Hematopoietic multipotent progenitor cell treated with erythropoietin and hydrocortisone succinate and interleukin-3 and kit ligand, for 6 days (in vitro differentiated cells): ENCODE measurements around the gene SMCO3.
"Not testable (repeated sequence)": the region's sequence is repeated elsewhere in the genome, so short reads cannot be mapped to it uniquely, and the experiment has no call there.

ENCODE experiments used
- DNase-seq: peaks from one replicate; pipeline ENCODE4 v3.0.0-alpha.2; 2015

The SMCO3 gene

GRCh38 chr12:14774074-14774905 is 39.7 kb downstream of the SMCO3 start:
- DNase-seq: peak; percentile 99

DNA sequence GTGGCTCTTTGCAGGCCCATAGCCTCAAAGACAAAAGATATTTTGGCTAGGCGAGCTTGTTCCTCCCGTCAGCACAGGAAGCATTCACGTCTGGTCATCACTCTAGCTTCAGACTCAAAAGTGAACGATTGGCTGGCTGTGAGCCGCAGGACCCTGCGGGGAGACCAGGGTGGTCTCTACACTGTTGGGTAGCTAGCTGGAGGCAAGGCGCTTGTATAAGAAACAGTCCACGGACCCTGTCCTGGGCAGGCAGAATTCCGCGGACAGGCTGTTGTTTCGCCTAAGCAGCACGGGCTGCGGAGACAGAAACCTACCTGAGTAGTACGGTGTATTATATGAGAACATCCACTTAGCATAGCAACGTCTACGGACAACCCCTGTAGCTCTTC is 40.3 kb downstream of the SMCO3 start:
- peak; percentile 49 for DNase-seq

- no peak for DNase-seq
Measured at GRCh38 chr12:14772946-14773345, 41.0 kb downstream of the SMCO3 start.

DNA sequence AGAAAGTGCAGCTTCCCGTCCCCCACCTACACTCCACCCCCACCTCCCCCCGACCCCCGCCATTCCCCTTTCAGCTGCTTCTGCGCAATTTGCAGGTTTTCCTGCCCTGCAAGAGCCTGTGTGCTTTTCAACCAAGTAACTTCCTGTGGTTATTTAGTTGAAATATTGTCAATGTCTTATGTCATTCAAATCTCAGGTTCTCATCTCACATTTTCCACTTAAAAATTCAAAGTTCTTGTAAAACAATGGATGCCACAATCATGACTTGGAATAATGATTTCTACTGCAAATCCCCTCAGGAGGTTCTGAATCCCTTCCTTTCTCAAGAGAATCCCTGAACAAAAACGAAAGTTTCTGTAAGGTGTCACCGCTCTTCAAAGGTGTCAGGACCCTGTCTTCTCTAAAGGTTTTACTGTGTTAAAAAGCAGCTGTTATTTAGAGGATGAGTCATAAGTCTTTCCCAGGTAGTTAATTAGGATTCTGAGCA is 42.3 kb downstream of the SMCO3 start:
- peak; percentile 40 for DNase-seq

DNA sequence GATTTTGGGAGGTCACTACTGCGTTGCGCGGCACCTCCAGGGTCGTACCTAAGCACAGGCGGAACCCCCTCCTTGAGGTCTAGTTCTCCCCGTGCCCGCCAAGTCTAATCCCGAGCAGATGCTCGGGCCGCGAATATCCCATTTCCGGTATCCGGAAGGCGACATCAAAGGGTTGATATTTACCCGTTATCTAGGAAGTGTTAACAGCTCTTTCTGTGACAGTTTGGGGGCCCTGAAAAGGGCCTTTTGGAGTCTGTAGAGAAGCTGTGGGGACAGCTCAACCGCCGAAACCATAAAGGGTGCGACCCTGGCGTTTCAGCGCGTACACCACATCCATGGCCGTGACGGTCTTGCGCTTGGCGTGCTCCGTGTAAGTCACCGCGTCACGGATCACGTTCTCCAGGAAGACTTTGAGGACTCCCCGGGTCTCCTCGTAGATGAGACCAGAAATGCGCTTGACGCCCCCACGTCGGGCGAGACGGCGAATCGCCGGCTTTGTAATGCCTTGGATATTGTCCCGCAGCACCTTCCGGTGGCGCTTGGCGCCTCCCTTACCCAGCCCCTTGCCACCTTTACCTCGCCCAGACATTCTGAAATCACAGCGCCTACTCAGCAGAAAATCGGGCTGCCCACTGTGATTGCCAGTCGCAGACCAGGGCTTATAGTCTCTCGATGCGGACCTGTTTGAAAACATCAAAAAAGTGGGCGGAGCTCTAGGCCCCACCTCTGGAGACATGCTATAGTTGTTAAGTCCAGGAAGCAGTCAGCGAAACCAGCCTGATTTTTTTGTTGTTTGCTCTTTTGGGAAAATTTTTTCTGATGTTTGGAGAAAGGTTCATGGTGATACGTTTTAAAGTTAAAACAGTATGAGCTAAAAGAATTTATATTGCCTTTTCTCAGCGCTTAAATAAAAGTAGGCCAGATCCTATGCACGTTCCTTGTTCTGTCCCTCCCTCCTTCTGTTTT is 43.2 kb downstream of the SMCO3 start:
- DNase-seq: peak; percentile 94

- peak; percentile 89 for DNase-seq
Measured at GRCh38 chr12:14769969-14770495, 44.0 kb downstream of the SMCO3 start.

DNA sequence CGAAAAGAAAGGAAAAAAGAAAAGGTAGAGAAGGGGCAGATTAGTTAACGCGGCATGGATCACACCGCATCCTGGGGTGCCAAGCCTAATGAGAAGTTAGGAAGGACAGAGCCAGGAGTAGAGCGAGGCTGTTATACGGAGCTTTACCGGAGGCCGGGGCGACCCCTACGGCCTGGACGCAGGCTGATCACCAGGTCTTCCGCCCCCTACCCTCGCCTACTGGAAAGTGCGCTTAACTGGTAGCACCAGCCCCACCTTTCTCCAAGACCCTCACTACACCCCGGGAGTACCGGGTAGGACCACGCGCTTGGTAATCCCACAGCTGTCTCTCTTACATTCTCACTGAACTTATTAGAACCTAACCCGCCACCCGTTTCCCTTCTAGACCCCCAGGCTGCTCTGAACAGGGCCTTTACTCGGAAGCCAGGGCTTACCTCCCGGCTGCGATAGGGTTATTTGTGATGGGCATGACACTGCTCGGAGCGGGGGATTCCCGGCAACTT is 44.5 kb downstream of the SMCO3 start:
- DNase-seq: peak; percentile 62

GRCh38 chr12:14768823-14769405 is 45.1 kb downstream of the SMCO3 start:
- DNase-seq: no peak

DNA sequence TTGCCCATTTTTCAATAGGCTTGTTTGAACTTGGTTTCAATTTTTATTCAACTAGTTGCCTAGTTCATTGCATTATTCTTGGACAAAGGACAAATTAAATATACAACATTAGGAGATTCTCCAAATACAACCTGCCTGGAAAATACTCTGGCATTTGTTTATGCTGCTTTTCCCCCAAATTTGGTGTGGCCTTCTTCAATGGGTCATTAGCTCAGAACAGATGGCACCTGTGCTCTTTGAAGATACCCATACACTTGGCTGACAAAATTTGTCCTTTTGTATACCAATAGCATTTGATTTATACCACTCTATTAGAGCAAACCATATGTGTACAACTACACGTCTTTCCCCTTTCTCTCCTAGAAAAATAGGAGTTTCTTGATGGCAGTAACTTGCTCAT is 46.4 kb downstream of the SMCO3 start:
- no peak for DNase-seq

- DNase-seq: no peak
Measured at GRCh38 chr12:14766649-14767215, 47.2 kb downstream of the SMCO3 start.

DNA sequence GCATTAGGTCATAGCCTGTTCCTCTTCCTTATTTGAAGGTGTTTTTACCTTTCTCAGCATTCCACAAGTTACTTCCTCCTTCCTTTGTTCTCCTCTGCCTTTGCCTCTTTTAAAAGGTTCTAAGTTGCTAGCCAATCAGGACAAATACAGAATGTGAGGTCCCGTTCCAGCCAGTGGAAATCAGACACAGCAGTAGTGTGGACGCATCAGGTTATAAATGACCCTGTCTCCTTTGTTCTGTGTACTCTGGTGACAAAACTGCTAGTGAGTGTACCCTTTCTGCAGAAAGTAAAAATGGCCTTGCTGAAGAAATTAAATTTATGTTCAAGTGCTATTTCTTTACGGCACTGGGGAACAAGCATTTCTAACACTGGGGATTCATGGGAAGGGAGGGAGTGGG is 48.0 kb downstream of the SMCO3 start:
- not testable (repeated sequence) for DNase-seq

DNA sequence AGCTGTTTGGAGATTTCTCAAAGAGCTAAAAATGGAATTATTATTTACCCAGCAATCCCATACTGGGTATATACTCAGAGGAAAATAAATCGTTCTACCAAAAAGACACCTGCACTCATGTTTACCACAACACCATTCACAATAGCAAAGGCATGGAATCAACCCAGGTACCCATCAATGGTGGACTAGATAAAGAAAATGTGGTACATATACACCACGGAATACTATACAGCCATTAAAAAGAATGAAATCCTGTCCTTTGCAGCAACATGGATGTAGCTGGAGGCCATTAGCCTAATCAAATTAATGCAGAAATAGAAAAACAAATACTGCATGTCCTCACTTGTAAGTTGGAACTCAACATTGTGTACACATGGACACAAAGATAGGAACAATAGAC is 48.6 kb downstream of the SMCO3 start:
- no peak for DNase-seq

DNA sequence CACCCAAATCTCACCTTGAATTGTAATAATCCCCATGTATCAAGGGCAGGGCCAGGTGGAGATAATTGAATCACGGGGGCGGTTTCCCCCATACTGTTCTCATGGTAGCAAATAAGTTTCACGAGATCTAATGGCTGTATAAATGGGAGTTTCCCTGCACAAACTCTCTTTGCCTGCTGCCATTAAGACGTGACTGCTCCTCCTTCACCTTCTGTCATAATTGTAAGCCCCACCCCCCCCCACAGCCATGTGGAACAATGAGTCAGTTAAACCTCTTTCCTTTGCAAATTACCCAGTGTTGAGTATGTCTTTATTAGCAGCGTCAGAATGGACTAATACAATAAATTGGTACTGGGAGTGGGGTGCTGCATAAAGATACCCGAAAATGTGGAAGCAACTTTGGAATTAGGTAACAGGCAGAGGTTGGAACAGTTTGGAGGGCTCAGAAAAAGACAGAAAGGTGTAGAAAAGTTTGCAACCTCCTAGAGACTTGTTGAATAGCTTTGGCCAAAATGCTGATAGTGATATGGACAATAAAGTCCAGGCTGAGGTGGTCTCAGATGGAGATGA is 54.2 kb downstream of the SMCO3 start:
- DNase-seq: not testable (repeated sequence)

GRCh38 chr12:14756334-14757143 is 57.4 kb downstream of the SMCO3 start:
- DNase-seq: peak; percentile 28
